ENCODE data around the gene ZBTB7C. TPM values are rescaled to one million over a fixed set of nuclear protein-coding genes. Genes with fewer than 3 reads are reported as not detected.

The ZBTB7C gene
- total RNA-seq, 4 donors from 2014 or later, result 26.0 to 50.6 (median 46.2) TPM

DNA sequence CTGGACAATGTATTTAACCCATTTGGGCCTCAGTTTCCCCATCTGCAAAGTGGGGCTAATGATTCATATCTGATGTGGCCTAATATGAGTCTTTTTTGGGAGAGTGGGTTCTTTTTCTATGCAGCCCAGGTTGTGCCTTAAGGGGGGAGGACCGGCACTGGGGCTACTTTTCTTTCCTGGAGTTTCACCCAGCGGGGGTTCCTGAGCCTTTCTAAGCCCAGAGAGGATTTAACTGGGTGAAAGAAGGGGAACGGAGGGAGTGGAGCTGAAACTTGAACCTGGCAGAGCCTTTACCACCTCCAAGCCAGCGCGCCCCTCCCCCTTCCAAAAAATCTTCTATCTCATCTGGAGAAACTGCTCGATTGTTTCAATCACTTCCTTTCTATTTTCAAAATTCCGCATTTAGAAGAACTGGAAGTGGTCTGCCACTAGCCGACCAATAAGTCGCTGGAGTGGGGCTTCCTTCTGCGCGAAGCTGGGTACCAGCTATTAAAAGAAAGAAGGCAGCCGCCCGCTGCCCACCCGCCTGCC, 273.7 kb downstream of the ZBTB7C start:
- peaks cover 5% of the 10 kb centered on the region for H3K27me3 ChIP-seq
- H3K4me3 ChIP-seq, result peak overlapping the region; percentile 83
- H3K36me3 ChIP-seq, result no peaks in the 10 kb centered on the region
- H3K9me3 ChIP-seq, result no peaks in the 10 kb centered on the region
- WGBS, result 19% methylated on average over 9 of the region's 14 CpGs
- DNase-seq (ENCODE audit: low spot score in 2 of 2), result no peak
- peaks cover 83% of the 10 kb centered on the region for H3K4me1 ChIP-seq
- peak overlapping the region; percentile 92 for H3K27ac ChIP-seq
- TF ChIP-seq, protein P1, sequence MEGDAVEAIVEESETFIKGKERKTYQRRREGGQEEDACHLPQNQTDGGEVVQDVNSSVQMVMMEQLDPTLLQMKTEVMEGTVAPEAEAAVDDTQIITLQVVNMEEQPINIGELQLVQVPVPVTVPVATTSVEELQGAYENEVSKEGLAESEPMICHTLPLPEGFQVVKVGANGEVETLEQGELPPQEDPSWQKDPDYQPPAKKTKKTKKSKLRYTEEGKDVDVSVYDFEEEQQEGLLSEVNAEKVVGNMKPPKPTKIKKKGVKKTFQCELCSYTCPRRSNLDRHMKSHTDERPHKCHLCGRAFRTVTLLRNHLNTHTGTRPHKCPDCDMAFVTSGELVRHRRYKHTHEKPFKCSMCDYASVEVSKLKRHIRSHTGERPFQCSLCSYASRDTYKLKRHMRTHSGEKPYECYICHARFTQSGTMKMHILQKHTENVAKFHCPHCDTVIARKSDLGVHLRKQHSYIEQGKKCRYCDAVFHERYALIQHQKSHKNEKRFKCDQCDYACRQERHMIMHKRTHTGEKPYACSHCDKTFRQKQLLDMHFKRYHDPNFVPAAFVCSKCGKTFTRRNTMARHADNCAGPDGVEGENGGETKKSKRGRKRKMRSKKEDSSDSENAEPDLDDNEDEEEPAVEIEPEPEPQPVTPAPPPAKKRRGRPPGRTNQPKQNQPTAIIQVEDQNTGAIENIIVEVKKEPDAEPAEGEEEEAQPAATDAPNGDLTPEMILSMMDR (IDR thresholded peaks at IDR 0.05), result no peak
- TF ChIP-seq EP300 (IDR thresholded peaks at IDR 0.05), result no peak
- TF ChIP-seq POLR2AphosphoS5 (IDR thresholded peaks at IDR 0.05), result no peak

DNA sequence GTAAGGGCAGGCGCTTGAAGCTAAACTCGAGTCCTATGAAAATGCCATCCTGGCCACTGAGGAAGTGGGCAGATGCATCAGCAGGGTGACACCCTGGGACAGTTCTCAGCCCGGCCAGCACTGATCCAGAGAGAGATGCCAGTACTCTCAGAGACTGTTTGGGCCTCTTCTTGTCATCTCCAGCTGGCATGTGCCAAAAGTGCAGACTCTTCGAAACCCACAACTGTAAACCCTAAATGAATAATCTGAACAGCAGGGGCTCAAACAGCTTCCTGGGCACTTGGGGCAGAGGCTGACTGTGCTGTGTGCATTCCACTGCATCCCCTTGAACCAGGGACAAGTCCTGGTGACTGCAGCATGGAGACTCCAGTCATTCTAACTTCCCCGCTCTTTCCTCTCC, 274.6 kb downstream of the ZBTB7C start:
- no peaks in the 10 kb centered on the region for H3K9me3 ChIP-seq
- H3K27me3 ChIP-seq, result peaks cover 5% of the 10 kb centered on the region
- 75% methylated on average over 3 of the region's 5 CpGs for WGBS
- H3K4me1 ChIP-seq, result peaks cover 83% of the 10 kb centered on the region
- no peaks in the 10 kb centered on the region for H3K36me3 ChIP-seq
- no peak for DNase-seq (ENCODE audit: low spot score in 2 of 2)
- peak overlapping the region; percentile 83 for H3K4me3 ChIP-seq
- H3K27ac ChIP-seq, result peak overlapping the region; percentile 75
- TF ChIP-seq, protein P1 (IDR thresholded peaks at IDR 0.05), result no peak
- TF ChIP-seq POLR2AphosphoS5 (IDR thresholded peaks at IDR 0.05), result no peak
- TF ChIP-seq EP300 (IDR thresholded peaks at IDR 0.05), result no peak
- no peak for TF ChIP-seq POLR2A (IDR thresholded peaks at IDR 0.05)

DNA sequence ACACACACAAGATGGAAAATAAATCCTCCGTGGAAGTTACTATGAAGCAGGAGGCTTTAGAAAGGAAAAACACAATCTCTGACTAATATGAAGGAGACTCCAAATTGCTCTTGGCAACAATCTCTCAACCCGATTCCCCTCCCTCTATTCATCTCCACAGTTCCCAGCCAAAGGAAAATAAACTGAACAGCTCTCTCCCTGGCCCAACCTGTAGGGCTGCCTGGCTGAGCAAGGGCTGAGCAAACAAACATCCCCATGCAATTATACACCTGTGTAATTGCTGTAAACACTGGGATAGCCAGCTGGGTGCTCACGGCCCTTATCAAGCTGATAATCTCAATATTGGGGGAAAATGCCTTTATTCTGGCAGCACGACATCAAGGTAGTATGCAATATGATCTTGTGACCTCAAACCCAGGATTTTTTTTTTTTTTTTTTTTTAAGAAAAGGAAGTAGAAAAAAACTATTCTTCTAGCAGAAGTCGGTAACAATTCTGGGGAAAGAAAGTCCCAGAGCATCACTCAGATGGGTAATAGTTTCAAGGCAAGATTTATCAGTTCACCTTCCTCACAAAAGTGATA, 275.4 kb downstream of the ZBTB7C start:
- no peak for TF ChIP-seq POLR2A (IDR thresholded peaks at IDR 0.05)
- no peak for TF ChIP-seq POLR2AphosphoS5 (IDR thresholded peaks at IDR 0.05)
- TF ChIP-seq EP300 (IDR thresholded peaks at IDR 0.05), result no peak
- TF ChIP-seq, protein P1 (IDR thresholded peaks at IDR 0.05), result no peak
- Histone ChIP-seq H3K36me3 (no peaks in the 10 kb centered on the region), H3K27ac (peak overlapping the region; percentile 75), H3K27me3 (peaks cover 5% of the 10 kb centered on the region), H3K4me3 (peak overlapping the region; percentile 1), H3K9me3 (no peaks in the 10 kb centered on the region), H3K4me1 (peaks cover 80% of the 10 kb centered on the region)
- 20% methylated on average over 5 of the region's 5 CpGs for WGBS
- DNase-seq (ENCODE audit: low spot score in 2 of 2), result no peak

DNA sequence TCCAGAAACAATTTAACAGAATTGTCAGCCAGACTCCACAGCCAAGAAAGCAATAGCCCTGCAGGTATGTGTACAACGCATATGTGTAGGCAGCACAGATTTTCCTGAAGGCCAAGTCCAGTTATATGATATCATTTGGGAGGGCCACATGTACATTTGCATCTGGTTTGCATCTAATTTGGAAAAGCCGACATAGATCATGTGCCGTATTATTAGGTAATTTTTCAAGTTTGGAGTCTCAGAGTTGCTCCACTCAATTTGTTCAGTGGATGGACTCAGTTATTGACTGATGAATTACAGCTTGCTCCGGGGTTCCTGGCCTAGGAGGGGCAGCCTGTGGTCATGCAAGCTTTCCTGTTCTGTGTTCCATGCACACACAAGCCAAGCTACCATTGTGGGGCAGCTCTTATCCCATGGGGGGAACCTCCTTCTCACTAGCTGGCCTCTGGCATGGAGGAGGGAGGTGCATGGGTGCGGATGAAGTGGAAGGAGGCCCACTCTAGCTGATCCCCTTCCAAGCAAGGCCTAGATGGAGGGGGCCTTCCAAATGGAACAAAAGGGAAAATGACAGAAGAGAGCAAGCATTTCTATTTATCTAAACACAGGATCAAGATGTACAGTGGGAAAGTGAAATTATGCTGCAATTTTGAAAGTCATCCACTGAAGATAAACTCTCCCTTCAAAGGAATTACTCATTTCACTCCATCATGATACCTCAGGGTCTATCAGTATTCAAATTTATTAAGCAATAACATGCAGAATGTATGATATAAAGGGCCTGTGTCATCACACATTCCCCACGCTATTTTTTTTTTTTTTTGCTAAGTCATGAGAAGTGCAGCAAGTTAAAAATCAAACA, 276.2 kb downstream of the ZBTB7C start:
- no peaks in the 10 kb centered on the region for H3K36me3 ChIP-seq
- H3K27me3 ChIP-seq, result peaks cover 5% of the 10 kb centered on the region
- TF ChIP-seq POLR2A (IDR thresholded peaks at IDR 0.05) (no peak), EP300 (IDR thresholded peaks at IDR 0.05) (no peak), POLR2AphosphoS5 (IDR thresholded peaks at IDR 0.05) (no peak)
- TF ChIP-seq, protein P1 (IDR thresholded peaks at IDR 0.05), result no peak
- peak overlapping the region; percentile 75 for H3K27ac ChIP-seq
- DNase-seq (ENCODE audit: low spot score in 2 of 2), result no peak
- 43% methylated on average over 6 of the region's 6 CpGs for WGBS
- no peaks in the 10 kb centered on the region for H3K9me3 ChIP-seq
- peak overlapping the region; percentile 1 for H3K4me3 ChIP-seq
- peaks cover 73% of the 10 kb centered on the region for H3K4me1 ChIP-seq

DNA sequence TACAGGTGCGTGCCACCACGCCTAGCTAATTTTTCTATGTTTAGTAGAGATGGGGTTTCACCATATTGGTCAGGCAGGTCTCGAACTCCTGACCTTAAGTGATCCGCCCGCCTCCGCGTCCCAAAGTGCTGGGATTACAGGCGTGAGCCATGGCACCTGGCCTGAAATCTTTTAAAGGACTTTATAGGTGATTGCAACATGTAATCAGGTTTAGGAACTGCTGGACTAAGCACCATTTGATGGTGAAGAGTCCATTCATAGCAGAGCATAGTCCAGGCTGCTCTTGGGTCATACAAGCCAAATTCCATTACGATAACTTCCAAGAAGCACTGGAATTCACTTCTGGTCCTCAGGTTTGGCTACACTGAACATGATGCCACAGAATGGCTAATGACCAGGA, 278.1 kb downstream of the ZBTB7C start:
- DNase-seq (ENCODE audit: low spot score in 2 of 2), result peak in 1 of 2 donors; percentile 1
- WGBS, result 86% methylated on average over 9 of the region's 9 CpGs

More for the DNA sequence above, 278.1 kb downstream of the ZBTB7C start:
- Histone ChIP-seq H3K9me3 (no peaks in the 10 kb centered on the region), H3K27me3 (no peaks in the 10 kb centered on the region), H3K36me3 (no peaks in the 10 kb centered on the region), H3K4me1 (peaks cover 61% of the 10 kb centered on the region), H3K4me3 (no peak overlapping the region), H3K27ac (no peak overlapping the region)
- TF ChIP-seq POLR2AphosphoS5 (IDR thresholded peaks at IDR 0.05), result no peak
- TF ChIP-seq POLR2A (IDR thresholded peaks at IDR 0.05), result no peak
- no peak for TF ChIP-seq EP300 (IDR thresholded peaks at IDR 0.05)
- TF ChIP-seq, protein P1 (IDR thresholded peaks at IDR 0.05), result no peak
